ENCODE results near the gene RNF115.
A peak's percentile ranks its signal among the peaks of the same experiment; 100 is the strongest.
"Not testable (repeated sequence)": the region's sequence is repeated elsewhere in the genome, so short reads cannot be mapped to it uniquely, and the experiment has no call there.

The RNF115 gene

GRCh38 chr1:145777357-145778145 is 46.3 kb downstream of the RNF115 start:
- no peaks in the 10 kb centered on the region for H3K9me3 Mint-ChIP-seq
- H3K4me3 Mint-ChIP-seq, result no peak overlapping the region
- no peaks in the 10 kb centered on the region for H3K4me1 Mint-ChIP-seq
- no peaks in the 10 kb centered on the region for H3K27me3 Mint-ChIP-seq
- ATAC-seq (ENCODE audit: low read depth) (no peak), DNase-seq (ENCODE audit: low spot score in 2 of 2) (no peak)
- H3K36me3 Mint-ChIP-seq, result peaks cover 19% of the 10 kb centered on the region
- H3K27ac Mint-ChIP-seq, result no peak overlapping the region

- Mint-ChIP-seq H3K9me3 (no peaks in the 10 kb centered on the region), H3K27me3 (no peaks in the 10 kb centered on the region), H3K36me3 (peaks cover 24% of the 10 kb centered on the region), H3K4me3 (no peak overlapping the region), H3K4me1 (no peaks in the 10 kb centered on the region), H3K27ac (peak overlapping the region; percentile 46)
- no peak for ATAC-seq (ENCODE audit: low read depth)
- DNase-seq (ENCODE audit: low spot score in 2 of 2), result no peak
Observed at GRCh38 chr1:145773423-145773822, 50.5 kb downstream of the RNF115 start.

GRCh38 chr1:145771056-145771455 is 52.8 kb downstream of the RNF115 start:
- H3K4me3 Mint-ChIP-seq, result no peak overlapping the region
- H3K27me3 Mint-ChIP-seq, result no peaks in the 10 kb centered on the region
- H3K9me3 Mint-ChIP-seq, result no peaks in the 10 kb centered on the region
- H3K4me1 Mint-ChIP-seq, result no peaks in the 10 kb centered on the region
- ATAC-seq (ENCODE audit: low read depth) (no peak), DNase-seq (ENCODE audit: low spot score in 2 of 2) (no peak)
- H3K27ac Mint-ChIP-seq, result no peak overlapping the region
- H3K36me3 Mint-ChIP-seq, result peaks cover 25% of the 10 kb centered on the region

- not testable (repeated sequence) for H3K9me3 Mint-ChIP-seq; H3K27ac Mint-ChIP-seq; H3K4me3 Mint-ChIP-seq; H3K4me1 Mint-ChIP-seq; H3K27me3 Mint-ChIP-seq; ATAC-seq (ENCODE audit: low read depth); DNase-seq (ENCODE audit: low spot score in 2 of 2)
- H3K36me3 Mint-ChIP-seq, result peaks cover 22% of the 10 kb centered on the region
Observed at GRCh38 chr1:145768004-145768403, 55.9 kb downstream of the RNF115 start.

GRCh38 chr1:145766926-145767325 is 57.0 kb downstream of the RNF115 start:
- not testable (repeated sequence) for H3K9me3 Mint-ChIP-seq; H3K27me3 Mint-ChIP-seq; H3K4me3 Mint-ChIP-seq; H3K27ac Mint-ChIP-seq; ATAC-seq (ENCODE audit: low read depth); H3K4me1 Mint-ChIP-seq; DNase-seq (ENCODE audit: low spot score in 2 of 2)
- peaks cover 21% of the 10 kb centered on the region for H3K36me3 Mint-ChIP-seq

GRCh38 chr1:145765585-145766360 is 58.1 kb downstream of the RNF115 start:
- not testable (repeated sequence) for ATAC-seq (ENCODE audit: low read depth); H3K4me1 Mint-ChIP-seq; H3K4me3 Mint-ChIP-seq; H3K9me3 Mint-ChIP-seq; H3K27ac Mint-ChIP-seq; DNase-seq (ENCODE audit: low spot score in 2 of 2); H3K27me3 Mint-ChIP-seq
- peaks cover 24% of the 10 kb centered on the region for H3K36me3 Mint-ChIP-seq

- H3K9me3 Mint-ChIP-seq; H3K4me3 Mint-ChIP-seq; DNase-seq (ENCODE audit: low spot score in 2 of 2); ATAC-seq (ENCODE audit: low read depth); H3K27me3 Mint-ChIP-seq; H3K27ac Mint-ChIP-seq; H3K4me1 Mint-ChIP-seq: not testable (repeated sequence)
- peaks cover 27% of the 10 kb centered on the region for H3K36me3 Mint-ChIP-seq
Observed at GRCh38 chr1:145765127-145765526, 58.8 kb downstream of the RNF115 start.

GRCh38 chr1:145764231-145764940 is 59.5 kb downstream of the RNF115 start:
- H3K27ac Mint-ChIP-seq; ATAC-seq (ENCODE audit: low read depth); H3K4me3 Mint-ChIP-seq; DNase-seq (ENCODE audit: low spot score in 2 of 2); H3K4me1 Mint-ChIP-seq; H3K9me3 Mint-ChIP-seq; H3K27me3 Mint-ChIP-seq: not testable (repeated sequence)
- H3K36me3 Mint-ChIP-seq, result peaks cover 32% of the 10 kb centered on the region

GRCh38 chr1:145762001-145762400 is 61.9 kb downstream of the RNF115 start:
- H3K27ac Mint-ChIP-seq; DNase-seq (ENCODE audit: low spot score in 2 of 2); H3K9me3 Mint-ChIP-seq; H3K4me3 Mint-ChIP-seq; ATAC-seq (ENCODE audit: low read depth); H3K4me1 Mint-ChIP-seq; H3K27me3 Mint-ChIP-seq: not testable (repeated sequence)
- peaks cover 34% of the 10 kb centered on the region for H3K36me3 Mint-ChIP-seq

- H3K36me3 Mint-ChIP-seq, result peaks cover 34% of the 10 kb centered on the region
- H3K27me3 Mint-ChIP-seq; DNase-seq (ENCODE audit: low spot score in 2 of 2); H3K4me1 Mint-ChIP-seq; H3K4me3 Mint-ChIP-seq; H3K27ac Mint-ChIP-seq; H3K9me3 Mint-ChIP-seq; ATAC-seq (ENCODE audit: low read depth): not testable (repeated sequence)
Observed at GRCh38 chr1:145761498-145761897, 62.4 kb downstream of the RNF115 start.

GRCh38 chr1:145760395-145760949 is 63.4 kb downstream of the RNF115 start:
- not testable (repeated sequence) for H3K4me3 Mint-ChIP-seq; H3K27me3 Mint-ChIP-seq; ATAC-seq (ENCODE audit: low read depth); H3K27ac Mint-ChIP-seq; H3K9me3 Mint-ChIP-seq; H3K4me1 Mint-ChIP-seq; DNase-seq (ENCODE audit: low spot score in 2 of 2)
- peaks cover 34% of the 10 kb centered on the region for H3K36me3 Mint-ChIP-seq

GRCh38 chr1:145759721-145760120 is 64.2 kb downstream of the RNF115 start:
- Mint-ChIP-seq H3K36me3 (peaks cover 35% of the 10 kb centered on the region), H3K9me3 (peaks cover 4% of the 10 kb centered on the region), H3K4me3 (no peak overlapping the region), H3K27me3 (no peaks in the 10 kb centered on the region), H3K4me1 (no peaks in the 10 kb centered on the region), H3K27ac (peak overlapping the region; percentile 1)
- ATAC-seq (ENCODE audit: low read depth), result no peak
- no peak for DNase-seq (ENCODE audit: low spot score in 2 of 2)

- Mint-ChIP-seq H3K27me3 (no peaks in the 10 kb centered on the region), H3K4me1 (no peaks in the 10 kb centered on the region), H3K4me3 (no peak overlapping the region), H3K9me3 (peaks cover 4% of the 10 kb centered on the region), H3K36me3 (peaks cover 39% of the 10 kb centered on the region), H3K27ac (no peak overlapping the region)
- DNase-seq (ENCODE audit: low spot score in 2 of 2) (no peak), ATAC-seq (ENCODE audit: low read depth) (no peak)
Observed at GRCh38 chr1:145758575-145758974, 65.3 kb downstream of the RNF115 start.

GRCh38 chr1:145758116-145758515 is 65.8 kb downstream of the RNF115 start:
- DNase-seq (ENCODE audit: low spot score in 2 of 2) (no peak), ATAC-seq (ENCODE audit: low read depth) (no peak)
- H3K27me3 Mint-ChIP-seq, result no peaks in the 10 kb centered on the region
- no peak overlapping the region for H3K4me3 Mint-ChIP-seq
- H3K27ac Mint-ChIP-seq, result no peak overlapping the region
- no peaks in the 10 kb centered on the region for H3K4me1 Mint-ChIP-seq
- H3K36me3 Mint-ChIP-seq, result peaks cover 38% of the 10 kb centered on the region
- peaks cover 4% of the 10 kb centered on the region for H3K9me3 Mint-ChIP-seq
